GM12878 (cell line): Measurements from ENCODE around the gene TJP1. TPM values are rescaled to one million over a fixed set of nuclear protein-coding genes. Genes with fewer than 3 reads are reported as not detected.

Experiments used
- ATAC-seq: fragments of 200-7000 bp; cut with Tn5 transposase; 3 replicates; pipeline ENCODE4 v1.9.1; 2020; ENCODE audit warnings: mild to moderate bottlenecking, moderate library complexity
- BruUV-seq: library from RNA; stranded (reverse); fragments of 400-500 nt; replicated peaks from 2 replicates; lab custom pipeline; 2021; lab: Mats Ljungman, UMichigan
- CTCF ChIA-PET: fragments of 300-600 bp; sonication (Branson Sonifier 250); formaldehyde crosslinking; extraction: SDS; loops from one replicate; lab custom pipeline; 2021; ENCODE audit warnings: inconsistent platforms; lab: Yijun Ruan, JAX
- POLR2A ChIA-PET: fragments of 350-600 bp; formaldehyde crosslinking; extraction: SDS; loops from one replicate; lab custom pipeline; 2021; ENCODE audit warnings: inconsistent platforms; lab: Charles Lee
- RAD21 ChIA-PET: fragments of 300-600 bp; sonication (Branson Sonifier 250); formaldehyde crosslinking; loops from one replicate; lab custom pipeline; 2023; ENCODE audit warnings: antibody characterized with exemption; ENCODE audit not compliant: unreplicated experiment; lab: Charles Lee
- SMC1A ChIA-PET: fragments of 300-600 bp; sonication (Branson Sonifier 250); formaldehyde crosslinking; loops from one replicate; lab custom pipeline; 2023; ENCODE audit not compliant: unreplicated experiment, uncharacterized antibody; lab: Charles Lee
- DNase-seq: peaks from one replicate; pipeline ENCODE4 v3.0.0-alpha.2; 2011; ENCODE audit warnings: low read depth, low spot score
- FAIRE-seq: peaks from 3 replicates; lab custom pipeline; 2011; peaks lifted over from hg19 to GRCh38; lab: Jason Lieb, UNC
- H2AFZ ChIP-seq: 2 replicates; pipeline ENCODE4 v1.6.0; 2011; ENCODE audit warnings: low read depth, low read length, control low read depth; ENCODE audit not compliant: control insufficient read depth
- H3K27ac ChIP-seq: 2 replicates; pipeline ENCODE4 v1.5.1; 2011; ENCODE audit warnings: control low read depth; ENCODE audit not compliant: control insufficient read depth, insufficient read depth
- H3K27me3 ChIP-seq, 2 experiments: replicated peaks in 1 of 2; 2 replicates each; pipeline versions ENCODE4 v1.6.0 to v1.6.1; 2011; ENCODE audit warnings: low read length in 1 of 2; ENCODE audit not compliant: control insufficient read depth in 2 of 2, insufficient read depth in 2 of 2
- H3K36me3 ChIP-seq, 2 experiments: 2 replicates each; pipeline ENCODE4 v1.5.1; 2011; ENCODE audit warnings: low read length in 1 of 2; ENCODE audit not compliant: control insufficient read depth in 2 of 2, insufficient read depth in 2 of 2
- H3K4me1 ChIP-seq: 2 replicates; pipeline ENCODE4 v1.6.1; 2011; ENCODE audit warnings: mild to moderate bottlenecking, low read length, moderate library complexity, mixed read lengths; ENCODE audit not compliant: control insufficient read depth, insufficient read depth
- H3K4me2 ChIP-seq: 2 replicates; pipeline ENCODE4 v1.6.0; 2011; ENCODE audit warnings: control low read depth; ENCODE audit not compliant: control insufficient read depth, insufficient read depth
- H3K4me3 ChIP-seq: fragments of 200-600 bp; sonication (generic); 2 replicates; pipeline ENCODE4 v1.5.1; 2016
- H3K79me2 ChIP-seq: 2 replicates; pipeline ENCODE4 v1.6.0; 2011; ENCODE audit warnings: low read length; ENCODE audit not compliant: control insufficient read depth, insufficient read depth
- H3K9ac ChIP-seq: 2 replicates; pipeline ENCODE4 v1.8.0; 2011; ENCODE audit warnings: low read length, control low read depth, mixed read lengths; ENCODE audit not compliant: control insufficient read depth, insufficient read depth
- H3K9me3 ChIP-seq: replicated peaks from 3 replicates; pipeline ENCODE4 v1.5.1; 2011; ENCODE audit warnings: mild to moderate bottlenecking, low read length; ENCODE audit not compliant: control insufficient read depth, insufficient read depth
- H4K20me1 ChIP-seq: 2 replicates; pipeline ENCODE4 v1.6.0; 2011; ENCODE audit not compliant: control insufficient read depth, insufficient read depth
- BACH1 ChIP-seq: fragments of 450-650 bp; IDR thresholded peaks from 2 replicates; pipeline ENCODE4 v1.6.1; 2017; ENCODE audit warnings: mild to moderate bottlenecking, borderline replicate concordance
- CBFB ChIP-seq: IDR thresholded peaks from 2 replicates; pipeline ENCODE4 v1.6.1; 2016; ENCODE audit warnings: antibody characterized with exemption, low read depth
- FOXK2 ChIP-seq: fragments of 450-650 bp; IDR thresholded peaks from 2 replicates; pipeline ENCODE4 v1.6.1; 2017; ENCODE audit warnings: mild to moderate bottlenecking, moderate library complexity
- HCFC1 ChIP-seq: fragments of 150-350 bp; IDR thresholded peaks from 2 replicates; pipeline ENCODE4 v1.6.1; 2014; ENCODE audit warnings: low read length
- IRF3 ChIP-seq: fragments of 450-650 bp; IDR thresholded peaks from 2 replicates; pipeline ENCODE4 v1.6.1; 2014; ENCODE audit warnings: mild to moderate bottlenecking
- RAD21 ChIP-seq: IDR thresholded peaks from 2 replicates; pipeline ENCODE4 v1.6.1; 2011; ENCODE audit warnings: mild to moderate bottlenecking, low read depth, low read length, moderate library complexity; ENCODE audit not compliant: insufficient read depth
- RBBP5 ChIP-seq: fragments of 200-600 bp; sonication (generic); conservative IDR thresholded peaks from 2 replicates; pipeline ENCODE4 v1.6.1; 2016
- RELB ChIP-seq: fragments of 450-650 bp; IDR thresholded peaks from 2 replicates; pipeline ENCODE4 v1.6.1; 2017; ENCODE audit warnings: low read depth, mild to moderate bottlenecking, moderate library complexity
- SIN3A ChIP-seq: IDR thresholded peaks from 2 replicates; pipeline ENCODE4 v1.6.1; 2012; ENCODE audit warnings: low read depth, low read length, improper control_type of control experiment
- SMC3 ChIP-seq: IDR thresholded peaks from 2 replicates; pipeline ENCODE4 v1.6.1; 2011; ENCODE audit warnings: low read length, improper control_type of control experiment, borderline replicate concordance
- TAF1 ChIP-seq: IDR thresholded peaks from 2 replicates; pipeline ENCODE4 v1.6.1; 2011; ENCODE audit warnings: mild to moderate bottlenecking, low read depth, low read length, borderline replicate concordance
- USF2 ChIP-seq: IDR thresholded peaks from 2 replicates; pipeline ENCODE4 v1.6.1; 2011; ENCODE audit warnings: low read depth, low read length, improper control_type of control experiment, borderline replicate concordance
- ZNF217 ChIP-seq: fragments of 450-650 bp; IDR thresholded peaks from 2 replicates; pipeline ENCODE4 v1.6.1; 2017; ENCODE audit warnings: antibody characterized with exemption, mild to moderate bottlenecking
- ZNF24 ChIP-seq: fragments of 450-650 bp; IDR thresholded peaks from 2 replicates; pipeline ENCODE4 v1.6.1; 2017; ENCODE audit warnings: antibody characterized with exemption, mild to moderate bottlenecking
- WGBS: methylation state at CpG from one replicate; pipeline ENCODE4 v1.1.6; 2016; ENCODE audit warnings: low lambda C conversion rate; ENCODE audit not compliant: insufficient replicate concordance, insufficient coverage; ENCODE audit errors: missing lambda C conversion rate; 5-methylcytosine and 5-hydroxymethylcytosine counted together
- in situ Hi-C: fragments of 300-500 bp; cut with MboI; formaldehyde crosslinking; loops from 9 replicates; pipeline ENCODE4 v1.14.3; 2018; ENCODE audit warnings: mixed read lengths
- intact Hi-C: fragments of 100-400 bp; cut with micrococcal nuclease; formaldehyde crosslinking; loops from one replicate; pipeline ENCODE4 v1.14.2; 2022; ENCODE audit not compliant: unreplicated experiment
- polyA plus RNA-seq, 11 experiments: library from polyadenylated mRNA; depleted of rRNA in 4 of 11; unstranded in 6 of 11; stranded (reverse) in 5 of 11; fragments of >200 nt; fragmentation: Nextera tagmentation in 4 of 11; fragmentation: Illumina TruSeq in 1 of 11; extraction: Ambion mirVana in 4 of 11; extraction: Trizol in 1 of 11; gene quantifications; 1 replicate in 1 of 11; 2 replicates in 10 of 11; pipeline versions ENCODE4 v1.2.1 to v1.2.3, GENCODE V29; 2011 to 2016; ENCODE audit warnings: inconsistent platforms in 2 of 11, missing spikeins in 2 of 11, low read depth in 1 of 11
- total RNA-seq, 4 experiments: library from RNA; depleted of rRNA in 3 of 4; stranded (reverse); fragments of >200 nt in 3 of 4; fragmentation: Illumina TruSeq in 1 of 4; extraction: Trizol in 1 of 4; gene quantifications; 2 replicates each; pipeline versions ENCODE4 v1.2.1 to v1.2.3, GENCODE V29; 2013 to 2021
- TF ChIP-seq, protein P1 (sequence below): fragments of 450-650 bp; formaldehyde crosslinking; IDR thresholded peaks from 2 replicates; pipeline ENCODE4 v1.4.0; 2020; ENCODE audit warnings: mild to moderate bottlenecking, moderate library complexity
- TF ChIP-seq, protein P2 (sequence below): fragments of 450-650 bp; IDR thresholded peaks from 2 replicates; pipeline ENCODE4 v1.6.1; 2016; ENCODE audit warnings: mild to moderate bottlenecking

Gene TJP1
- total and polyA plus RNA-seq, 10 of the 15 experiments (the other 5 are each of a cell fraction or from before 2014, with no cell fraction given) = 0.01 to 0.49 (median 0.08) TPM; not detected in 7

GRCh38 chr15:29669823-29670222 lies 152.4 kb downstream of the TJP1 start (continued):
- TF ChIP-seq RBBP5 = no peak
- TF ChIP-seq, protein P1, sequence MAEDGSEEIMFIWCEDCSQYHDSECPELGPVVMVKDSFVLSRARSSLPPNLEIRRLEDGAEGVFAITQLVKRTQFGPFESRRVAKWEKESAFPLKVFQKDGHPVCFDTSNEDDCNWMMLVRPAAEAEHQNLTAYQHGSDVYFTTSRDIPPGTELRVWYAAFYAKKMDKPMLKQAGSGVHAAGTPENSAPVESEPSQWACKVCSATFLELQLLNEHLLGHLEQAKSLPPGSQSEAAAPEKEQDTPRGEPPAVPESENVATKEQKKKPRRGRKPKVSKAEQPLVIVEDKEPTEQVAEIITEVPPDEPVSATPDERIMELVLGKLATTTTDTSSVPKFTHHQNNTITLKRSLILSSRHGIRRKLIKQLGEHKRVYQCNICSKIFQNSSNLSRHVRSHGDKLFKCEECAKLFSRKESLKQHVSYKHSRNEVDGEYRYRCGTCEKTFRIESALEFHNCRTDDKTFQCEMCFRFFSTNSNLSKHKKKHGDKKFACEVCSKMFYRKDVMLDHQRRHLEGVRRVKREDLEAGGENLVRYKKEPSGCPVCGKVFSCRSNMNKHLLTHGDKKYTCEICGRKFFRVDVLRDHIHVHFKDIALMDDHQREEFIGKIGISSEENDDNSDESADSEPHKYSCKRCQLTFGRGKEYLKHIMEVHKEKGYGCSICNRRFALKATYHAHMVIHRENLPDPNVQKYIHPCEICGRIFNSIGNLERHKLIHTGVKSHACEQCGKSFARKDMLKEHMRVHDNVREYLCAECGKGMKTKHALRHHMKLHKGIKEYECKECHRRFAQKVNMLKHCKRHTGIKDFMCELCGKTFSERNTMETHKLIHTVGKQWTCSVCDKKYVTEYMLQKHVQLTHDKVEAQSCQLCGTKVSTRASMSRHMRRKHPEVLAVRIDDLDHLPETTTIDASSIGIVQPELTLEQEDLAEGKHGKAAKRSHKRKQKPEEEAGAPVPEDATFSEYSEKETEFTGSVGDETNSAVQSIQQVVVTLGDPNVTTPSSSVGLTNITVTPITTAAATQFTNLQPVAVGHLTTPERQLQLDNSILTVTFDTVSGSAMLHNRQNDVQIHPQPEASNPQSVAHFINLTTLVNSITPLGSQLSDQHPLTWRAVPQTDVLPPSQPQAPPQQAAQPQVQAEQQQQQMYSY (CRISPR knock-in tag) = no peak
- no peak for TF ChIP-seq IRF3
- TF ChIP-seq ZNF217 = no peak
- TF ChIP-seq ZNF24 = no peak
- no peak for TF ChIP-seq SIN3A

- H3K4me3 ChIP-seq = no peak overlapping the region
- H3K9me3 ChIP-seq = no peaks in the 10 kb centered on the region
- no peaks in the 10 kb centered on the region for H3K79me2 ChIP-seq
- WGBS = 43% methylated on average over 15 of the region's 15 CpGs
- intact Hi-C loops = no loop called here
- no TSS peak for BruUV-seq
- no peaks in the 10 kb centered on the region for H3K27me3 ChIP-seq
- CTCF ChIA-PET = no interaction called here
- H2AFZ ChIP-seq = no peak overlapping the region
- ATAC-seq = peak; percentile 82
- in situ Hi-C loops = no loop called here
- H3K9ac ChIP-seq = no peak overlapping the region
- DNase-seq = peak; percentile 2
- no peak overlapping the region for H3K4me2 ChIP-seq
- no peaks in the 10 kb centered on the region for H3K36me3 ChIP-seq
- RAD21 ChIA-PET = no interaction called here
- H3K27ac ChIP-seq = no peak overlapping the region
- POLR2A ChIA-PET = no interaction called here
- SMC1A ChIA-PET = no interaction called here
- no peaks in the 10 kb centered on the region for H3K4me1 ChIP-seq
- no peak for FAIRE-seq
- H4K20me1 ChIP-seq = no peaks in the 10 kb centered on the region
- peak; percentile 20; the same call in 1 of the 2 replicates for TF ChIP-seq RAD21
- no peak for TF ChIP-seq RELB
- no peak for TF ChIP-seq USF2
- no peak for TF ChIP-seq FOXK2
- TF ChIP-seq SMC3 = peak; percentile 22; the same call in 1 of the 2 replicates
- TF ChIP-seq CBFB = no peak
- TF ChIP-seq, protein P2, sequence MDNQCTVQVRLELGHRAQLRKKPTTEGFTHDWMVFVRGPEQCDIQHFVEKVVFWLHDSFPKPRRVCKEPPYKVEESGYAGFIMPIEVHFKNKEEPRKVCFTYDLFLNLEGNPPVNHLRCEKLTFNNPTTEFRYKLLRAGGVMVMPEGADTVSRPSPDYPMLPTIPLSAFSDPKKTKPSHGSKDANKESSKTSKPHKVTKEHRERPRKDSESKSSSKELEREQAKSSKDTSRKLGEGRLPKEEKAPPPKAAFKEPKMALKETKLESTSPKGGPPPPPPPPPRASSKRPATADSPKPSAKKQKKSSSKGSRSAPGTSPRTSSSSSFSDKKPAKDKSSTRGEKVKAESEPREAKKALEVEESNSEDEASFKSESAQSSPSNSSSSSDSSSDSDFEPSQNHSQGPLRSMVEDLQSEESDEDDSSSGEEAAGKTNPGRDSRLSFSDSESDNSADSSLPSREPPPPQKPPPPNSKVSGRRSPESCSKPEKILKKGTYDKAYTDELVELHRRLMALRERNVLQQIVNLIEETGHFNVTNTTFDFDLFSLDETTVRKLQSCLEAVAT = no peak
- no peak for TF ChIP-seq HCFC1
- no peak for TF ChIP-seq BACH1
- TF ChIP-seq TAF1 = no peak
Observed at GRCh38 chr15:29668120-29668602, 154.1 kb downstream of the TJP1 start.
